HepG2 (cell line): ENCODE measurements around the gene AHNAK. TPM values are rescaled to one million over a fixed set of nuclear protein-coding genes. Genes with fewer than 3 reads are reported as not detected.

Experiments
- ATAD3A ChIP-seq: sonication (generic); formaldehyde crosslinking; IDR thresholded peaks from 2 replicates; pipeline ENCODE4 v1.4.0; 2020; ENCODE audit warnings: missing genetic modification reagents
- EP300 ChIP-seq, 3 experiments: sonication (generic) in 1 of 3; formaldehyde crosslinking in 1 of 3; IDR thresholded peaks; 2 replicates each; pipeline versions ENCODE4 v1.5.1 to v1.6.1; 2011 to 2020; ENCODE audit warnings: low read depth in 2 of 3, low read length in 2 of 3, borderline replicate concordance in 1 of 3, improper control_type of control experiment in 1 of 3, mild to moderate bottlenecking in 1 of 3, missing genetic modification reagents in 1 of 3, moderate library complexity in 1 of 3
- GATA4 ChIP-seq: sonication (generic); IDR thresholded peaks from 2 replicates; pipeline ENCODE4 v1.6.1; 2016; ENCODE audit warnings: antibody characterized with exemption, low read depth, borderline replicate concordance
- GTF3A ChIP-seq: sonication (generic); formaldehyde crosslinking; conservative IDR thresholded peaks from 2 replicates; pipeline ENCODE4 v1.4.0; 2020; ENCODE audit warnings: mild to moderate bottlenecking, missing genetic modification reagents
- KLF9 ChIP-seq: IDR thresholded peaks from 2 replicates; pipeline ENCODE4 v1.6.1; 2016; ENCODE audit warnings: low read depth
- MED13 ChIP-seq: sonication (generic); formaldehyde crosslinking; IDR thresholded peaks from 2 replicates; pipeline ENCODE4 v1.5.0; 2020; ENCODE audit warnings: missing genetic modification reagents
- NCOA1 ChIP-seq: sonication (generic); formaldehyde crosslinking; IDR thresholded peaks from 2 replicates; pipeline ENCODE4 v1.9.0; 2021; ENCODE audit warnings: missing genetic modification reagents
- PRMT3 ChIP-seq: sonication (generic); formaldehyde crosslinking; IDR thresholded peaks from 2 replicates; pipeline ENCODE4 v1.8.1; 2022; ENCODE audit warnings: low read depth, mild to moderate bottlenecking, moderate library complexity, missing genetic modification reagents, borderline replicate concordance
- RBAK ChIP-seq: sonication (generic); formaldehyde crosslinking; IDR thresholded peaks from 2 replicates; pipeline ENCODE4 v1.5.1; 2020; ENCODE audit warnings: mild to moderate bottlenecking, missing genetic modification reagents
- THAP11 ChIP-seq: IDR thresholded peaks from 2 replicates; pipeline ENCODE4 v1.6.1; 2016; ENCODE audit warnings: missing biosample characterization, missing genetic modification reagents
- TOE1 ChIP-seq: sonication (generic); formaldehyde crosslinking; IDR thresholded peaks from 2 replicates; pipeline ENCODE4 v1.4.0; 2020; ENCODE audit warnings: mild to moderate bottlenecking, missing genetic modification reagents
- ZBTB7A ChIP-seq: sonication (generic); formaldehyde crosslinking; IDR thresholded peaks from 2 replicates; pipeline ENCODE4 v1.8.0; 2022; ENCODE audit warnings: mild to moderate bottlenecking, missing genetic modification reagents
- ZFP82 ChIP-seq: sonication (generic); formaldehyde crosslinking; IDR thresholded peaks from 2 replicates; pipeline ENCODE4 v1.5.1; 2020; ENCODE audit warnings: mild to moderate bottlenecking, missing genetic modification reagents, borderline replicate concordance
- ZHX1 ChIP-seq: sonication (generic); formaldehyde crosslinking; IDR thresholded peaks from 2 replicates; pipeline ENCODE4 v1.8.1; 2022; ENCODE audit warnings: low read depth, mild to moderate bottlenecking, missing genetic modification reagents
- ZNF260 ChIP-seq: sonication (generic); formaldehyde crosslinking; IDR thresholded peaks from 2 replicates; pipeline ENCODE4 v1.4.0; 2020; ENCODE audit warnings: missing genetic modification reagents, low read depth, mild to moderate bottlenecking, borderline replicate concordance
- ZNF263 ChIP-seq: sonication (generic); formaldehyde crosslinking; IDR thresholded peaks from 2 replicates; pipeline ENCODE4 v1.4.0; 2020; ENCODE audit warnings: missing genetic modification reagents
- ZNF44 ChIP-seq: sonication (generic); formaldehyde crosslinking; IDR thresholded peaks from 2 replicates; pipeline ENCODE4 v1.5.1; 2020; ENCODE audit warnings: mild to moderate bottlenecking, missing genetic modification reagents
- ZNF441 ChIP-seq: sonication (generic); formaldehyde crosslinking; IDR thresholded peaks from 2 replicates; pipeline ENCODE4 v1.7.0; 2021; ENCODE audit warnings: missing genetic modification reagents, borderline replicate concordance
- ZNF468 ChIP-seq: sonication (generic); formaldehyde crosslinking; IDR thresholded peaks from 2 replicates; pipeline ENCODE4 v1.8.0; 2022; ENCODE audit warnings: mild to moderate bottlenecking, moderate library complexity, missing genetic modification reagents
- ZNF547 ChIP-seq: sonication (generic); formaldehyde crosslinking; IDR thresholded peaks from 2 replicates; pipeline ENCODE4 v1.5.1; 2020; ENCODE audit warnings: mild to moderate bottlenecking, missing genetic modification reagents
- ZNF616 ChIP-seq: sonication (generic); formaldehyde crosslinking; IDR thresholded peaks from 2 replicates; pipeline ENCODE4 v1.5.0; 2020; ENCODE audit warnings: low read depth, mild to moderate bottlenecking, missing genetic modification reagents
- ZNF747 ChIP-seq: sonication (generic); formaldehyde crosslinking; IDR thresholded peaks from 2 replicates; pipeline ENCODE4 v1.8.1; 2023; ENCODE audit warnings: missing genetic modification reagents, mild to moderate bottlenecking, borderline replicate concordance
- ZNF816 ChIP-seq: sonication (generic); formaldehyde crosslinking; IDR thresholded peaks from 2 replicates; pipeline ENCODE4 v1.8.0; 2022; ENCODE audit warnings: missing genetic modification reagents, mild to moderate bottlenecking, borderline replicate concordance
- polyA plus RNA-seq, 8 experiments: library from polyadenylated mRNA; depleted of rRNA in 3 of 8; stranded (reverse) in 7 of 8; unstranded in 1 of 8; fragments of >200 nt; fragmentation: Illumina TruSeq in 4 of 8; extraction: Trizol in 4 of 8; gene quantifications; 2 replicates each; pipeline versions ENCODE4 v1.2.1 to v1.2.3, GENCODE V29; 2011 to 2016; ENCODE audit warnings: low read depth in 4 of 8, missing spikeins in 1 of 8, mixed read lengths in 1 of 8; ENCODE audit not compliant: insufficient read depth in 1 of 8
- total RNA-seq, 5 experiments: library from RNA; depleted of rRNA; stranded (reverse); fragments of >200 nt; fragmentation: Illumina TruSeq; extraction: Trizol; gene quantifications; 2 replicates each; pipeline ENCODE4 v1.2.3, GENCODE V29; 2016; ENCODE audit warnings: low read depth in 1 of 5
- TF ChIP-seq, protein P1 (sequence below): sonication (generic); formaldehyde crosslinking; IDR thresholded peaks from 2 replicates; pipeline ENCODE4 v1.4.0; 2020; ENCODE audit warnings: missing genetic modification reagents

Gene AHNAK
- total and polyA plus RNA-seq, 2 of the 13 experiments (the other 11 are each of a cell fraction or from before 2014, with no cell fraction given): 23.4 to 25.0 TPM

- TF ChIP-seq ZNF44 (CRISPR knock-in tag) (no peak), ZHX1 (CRISPR knock-in tag) (0 out of 2 replicates have a peak, but pooled peaks have one; percentile 17), ZNF260 (CRISPR knock-in tag) (no peak; the same call in 1 of the 2 replicates), GTF3A (CRISPR knock-in tag) (no peak), ZNF747 (no peak; the same call in 1 of the 2 replicates), ZNF616 (no peak), THAP11 (no peak; the same call in 1 of the 2 replicates), KLF9 (CRISPR knock-in tag) (no peak), ZNF816 (CRISPR knock-in tag) (no peak), TOE1 (CRISPR knock-in tag) (peak; percentile 25; the same call in 1 of the 2 replicates), ZNF263 (CRISPR knock-in tag) (peak; percentile 98), ZNF547 (CRISPR knock-in tag) (peak; percentile 88; the same call in 1 of the 2 replicates), ZBTB7A (CRISPR knock-in tag) (peak; percentile 37; the same call in 1 of the 2 replicates), ATAD3A (no peak), ZFP82 (CRISPR knock-in tag) (0 out of 2 replicates have a peak, but pooled peaks have one; percentile 74), GATA4 (no peak), PRMT3 (no peak), EP300 (IDR thresholded peaks at IDR 0.05; ENCODE audit: low read depth in 2 of 2, low read length in 2 of 2) (peak; percentile 26 to 52; a peak in 1 of 4 replicates), EP300 (CRISPR knock-in tag; IDR thresholded peaks at IDR 0.05; ENCODE audit: borderline replicate concordance) (no peak), ZNF468 (peak; percentile 13; the same call in 1 of the 2 replicates), MED13 (CRISPR knock-in tag) (peak; percentile 43; the same call in 1 of the 2 replicates), RBAK (CRISPR knock-in tag) (0 out of 2 replicates have a peak, but pooled peaks have one; percentile 30), NCOA1 (CRISPR knock-in tag) (no peak), ZNF441 (peak; percentile 50; the same call in 1 of the 2 replicates)
- TF ChIP-seq, protein P1, sequence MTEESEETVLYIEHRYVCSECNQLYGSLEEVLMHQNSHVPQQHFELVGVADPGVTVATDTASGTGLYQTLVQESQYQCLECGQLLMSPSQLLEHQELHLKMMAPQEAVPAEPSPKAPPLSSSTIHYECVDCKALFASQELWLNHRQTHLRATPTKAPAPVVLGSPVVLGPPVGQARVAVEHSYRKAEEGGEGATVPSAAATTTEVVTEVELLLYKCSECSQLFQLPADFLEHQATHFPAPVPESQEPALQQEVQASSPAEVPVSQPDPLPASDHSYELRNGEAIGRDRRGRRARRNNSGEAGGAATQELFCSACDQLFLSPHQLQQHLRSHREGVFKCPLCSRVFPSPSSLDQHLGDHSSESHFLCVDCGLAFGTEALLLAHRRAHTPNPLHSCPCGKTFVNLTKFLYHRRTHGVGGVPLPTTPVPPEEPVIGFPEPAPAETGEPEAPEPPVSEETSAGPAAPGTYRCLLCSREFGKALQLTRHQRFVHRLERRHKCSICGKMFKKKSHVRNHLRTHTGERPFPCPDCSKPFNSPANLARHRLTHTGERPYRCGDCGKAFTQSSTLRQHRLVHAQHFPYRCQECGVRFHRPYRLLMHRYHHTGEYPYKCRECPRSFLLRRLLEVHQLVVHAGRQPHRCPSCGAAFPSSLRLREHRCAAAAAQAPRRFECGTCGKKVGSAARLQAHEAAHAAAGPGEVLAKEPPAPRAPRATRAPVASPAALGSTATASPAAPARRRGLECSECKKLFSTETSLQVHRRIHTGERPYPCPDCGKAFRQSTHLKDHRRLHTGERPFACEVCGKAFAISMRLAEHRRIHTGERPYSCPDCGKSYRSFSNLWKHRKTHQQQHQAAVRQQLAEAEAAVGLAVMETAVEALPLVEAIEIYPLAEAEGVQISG (CRISPR knock-in tag): peak; percentile 58
Measured at GRCh38 chr11:62545437-62546243, 966 bp downstream of the AHNAK start (continued).
